ENCODE data around the gene EMC1.

DNA sequence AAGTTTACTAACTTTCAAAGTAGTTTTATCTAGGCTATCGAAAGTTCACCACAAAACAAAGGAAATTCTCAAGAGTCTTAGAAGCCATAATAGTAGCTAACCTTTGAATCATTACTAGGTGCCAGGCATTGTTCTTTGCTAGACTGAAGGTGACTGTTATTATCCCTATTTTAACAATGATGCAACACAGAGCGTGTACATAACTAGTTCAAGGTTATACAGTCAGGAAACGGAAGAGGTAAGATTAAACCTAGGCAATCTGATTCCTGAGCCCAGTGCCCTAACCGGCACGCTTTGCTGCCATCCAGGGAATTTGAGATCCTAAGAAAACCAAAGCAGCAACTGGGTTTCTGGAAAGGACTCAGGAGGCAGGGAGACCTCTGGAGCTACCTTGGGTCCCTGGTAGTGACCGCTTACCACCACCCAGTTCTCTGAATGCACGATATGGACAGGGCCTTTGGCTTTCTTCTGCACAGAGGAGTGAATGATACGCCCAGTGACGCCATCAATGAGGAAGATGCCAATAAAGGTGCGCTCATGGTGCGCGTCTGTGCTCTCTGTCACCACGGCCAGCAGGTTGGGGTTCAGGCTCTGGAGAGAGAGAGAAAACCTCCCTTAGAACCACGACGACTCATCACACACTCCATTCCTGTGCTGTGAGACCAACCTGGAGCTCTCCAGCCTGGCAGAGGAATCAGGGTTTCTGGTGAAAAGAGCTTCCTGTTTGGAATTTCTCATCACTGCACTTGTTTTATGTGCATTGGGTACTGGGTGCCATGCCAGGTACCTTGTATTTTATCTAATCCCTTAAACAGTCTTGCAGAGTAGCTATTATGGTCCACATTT is 28.1 kb downstream of the EMC1 start:
- TF ChIP-seq, protein P1, sequence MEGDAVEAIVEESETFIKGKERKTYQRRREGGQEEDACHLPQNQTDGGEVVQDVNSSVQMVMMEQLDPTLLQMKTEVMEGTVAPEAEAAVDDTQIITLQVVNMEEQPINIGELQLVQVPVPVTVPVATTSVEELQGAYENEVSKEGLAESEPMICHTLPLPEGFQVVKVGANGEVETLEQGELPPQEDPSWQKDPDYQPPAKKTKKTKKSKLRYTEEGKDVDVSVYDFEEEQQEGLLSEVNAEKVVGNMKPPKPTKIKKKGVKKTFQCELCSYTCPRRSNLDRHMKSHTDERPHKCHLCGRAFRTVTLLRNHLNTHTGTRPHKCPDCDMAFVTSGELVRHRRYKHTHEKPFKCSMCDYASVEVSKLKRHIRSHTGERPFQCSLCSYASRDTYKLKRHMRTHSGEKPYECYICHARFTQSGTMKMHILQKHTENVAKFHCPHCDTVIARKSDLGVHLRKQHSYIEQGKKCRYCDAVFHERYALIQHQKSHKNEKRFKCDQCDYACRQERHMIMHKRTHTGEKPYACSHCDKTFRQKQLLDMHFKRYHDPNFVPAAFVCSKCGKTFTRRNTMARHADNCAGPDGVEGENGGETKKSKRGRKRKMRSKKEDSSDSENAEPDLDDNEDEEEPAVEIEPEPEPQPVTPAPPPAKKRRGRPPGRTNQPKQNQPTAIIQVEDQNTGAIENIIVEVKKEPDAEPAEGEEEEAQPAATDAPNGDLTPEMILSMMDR (IDR thresholded peaks at IDR 0.05; ENCODE audit: extremely low read depth in 1 of 2, insufficient read depth in 1 of 2, low read depth in 1 of 2, low read length in 2 of 2): no peak
- TF ChIP-seq POLR2AphosphoS5 (IDR thresholded peaks at IDR 0.05; ENCODE audit: insufficient read depth, low read depth, low read length) (no peak), EZH2 (IDR thresholded peaks at IDR 0.05; ENCODE audit: borderline replicate concordance, low read depth, low read length, severe bottlenecking) (no peak), MYC (IDR thresholded peaks at IDR 0.05; ENCODE audit: low read depth, low read length) (no peak), POLR2A (IDR thresholded peaks at IDR 0.05; ENCODE audit: low read depth, low read length) (no peak), FOS (IDR thresholded peaks at IDR 0.05; ENCODE audit: borderline replicate concordance, insufficient read depth, low read length) (no peak), JUN (IDR thresholded peaks at IDR 0.05; ENCODE audit: borderline replicate concordance, insufficient read depth, insufficient read length, low read depth) (no peak), GATA2 (IDR thresholded peaks at IDR 0.05; ENCODE audit: insufficient read depth, insufficient read length, low read depth, low read length) (no peak)
- TF ChIP-seq, protein P2, sequence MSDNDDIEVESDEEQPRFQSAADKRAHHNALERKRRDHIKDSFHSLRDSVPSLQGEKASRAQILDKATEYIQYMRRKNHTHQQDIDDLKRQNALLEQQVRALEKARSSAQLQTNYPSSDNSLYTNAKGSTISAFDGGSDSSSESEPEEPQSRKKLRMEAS (IDR thresholded peaks at IDR 0.05; ENCODE audit: insufficient read depth, insufficient read length): no peak

All from endothelial cell of umbilical vein (primary cell).